GM12874 (cell line): ENCODE data around the gene JOSD1.

Experiments used
- CTCF ChIP-seq: IDR thresholded peaks from 2 replicates; pipeline ENCODE4 v1.5.1; 2011; ENCODE audit warnings: low read depth, mild to moderate bottlenecking, control low read depth, low read length, moderate library complexity; ENCODE audit not compliant: insufficient read depth

Gene JOSD1

GRCh38 chr22:38736257-38736570 lies 35.5 kb upstream of the JOSD1 start:
- no peak for TF ChIP-seq CTCF

GRCh38 chr22:38735465-38736256 lies 34.9 kb upstream of the JOSD1 start:
- no peak for TF ChIP-seq CTCF

- no peak for TF ChIP-seq CTCF
Measured at GRCh38 chr22:38735126-38735464, 34.4 kb upstream of the JOSD1 start.

GRCh38 chr22:38734421-38735100 lies 33.8 kb upstream of the JOSD1 start:
- TF ChIP-seq CTCF, result no peak

- TF ChIP-seq CTCF, result no peak
Measured at GRCh38 chr22:38733724-38734381, 33.1 kb upstream of the JOSD1 start.

GRCh38 chr22:38733329-38733723 lies 32.6 kb upstream of the JOSD1 start:
- peak; percentile 79 for TF ChIP-seq CTCF

- no peak for TF ChIP-seq CTCF
Measured at GRCh38 chr22:38732251-38732815, 31.6 kb upstream of the JOSD1 start.
